A204.1 (cell line): Measurements from ENCODE around the gene ELF4.

Source experiments
- FAIRE-seq: peaks from 2 replicates; lab custom pipeline; 2012; peaks lifted over from hg19 to GRCh38; lab: Jason Lieb, UNC

The ELF4 gene

GRCh38 chrX:130047416-130047815 lies 62.9 kb downstream of the ELF4 start:
- FAIRE-seq = no peak

GRCh38 chrX:130039847-130040246 lies 70.5 kb downstream of the ELF4 start:
- no peak for FAIRE-seq

DNA sequence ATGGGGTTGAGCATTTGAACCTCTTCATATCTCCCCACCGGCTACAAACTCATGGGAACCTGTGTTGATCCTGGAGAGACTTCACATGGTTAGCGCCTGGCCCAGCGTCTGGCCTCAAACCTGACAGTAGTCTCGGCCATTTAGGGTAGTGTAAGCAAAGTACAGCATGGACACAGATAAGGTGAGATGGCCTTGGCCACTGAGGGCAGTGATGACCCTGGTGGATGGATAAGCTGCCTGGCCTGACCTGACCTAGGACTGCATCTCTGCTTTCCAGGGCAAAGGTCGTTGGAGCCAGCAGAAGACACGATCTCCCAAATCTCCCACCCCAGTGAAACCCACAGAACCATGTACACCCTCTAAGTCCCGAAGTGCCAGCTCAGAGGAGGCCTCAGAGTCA lies 76.1 kb downstream of the ELF4 start:
- no peak for FAIRE-seq

DNA sequence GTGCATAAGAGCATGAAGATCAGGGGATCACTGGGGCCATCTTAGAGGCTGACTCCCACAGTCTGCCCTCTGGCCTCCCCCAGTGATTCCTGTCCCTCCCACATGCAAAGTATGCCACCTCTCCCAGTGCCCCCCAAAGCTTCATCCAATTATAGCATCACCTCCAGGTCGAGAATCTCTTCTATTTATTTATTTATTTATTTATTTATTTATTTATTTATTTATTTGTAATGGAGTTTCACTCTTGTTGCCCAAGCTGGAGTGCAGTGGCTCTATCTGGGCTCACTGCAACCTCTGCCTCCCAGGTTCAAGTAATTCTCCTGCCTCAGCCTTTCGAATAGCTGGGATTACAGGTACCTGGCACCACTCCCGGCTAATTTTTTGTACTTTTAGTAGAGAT lies 77.7 kb downstream of the ELF4 start:
- no peak for FAIRE-seq

GRCh38 chrX:130030826-130031225 lies 79.5 kb downstream of the ELF4 start:
- no peak for FAIRE-seq

GRCh38 chrX:130028196-130028595 lies 82.1 kb downstream of the ELF4 start:
- no peak for FAIRE-seq

- no peak for FAIRE-seq
These were observed 82.7 kb downstream of the ELF4 start for GRCh38 chrX:130027569-130027968.

- no peak for FAIRE-seq
These were observed 85.0 kb downstream of the ELF4 start for GRCh38 chrX:130025256-130025655.

- no peak for FAIRE-seq
These were observed 86.2 kb downstream of the ELF4 start for GRCh38 chrX:130024127-130024526.

GRCh38 chrX:130020661-130021324 lies 89.5 kb downstream of the ELF4 start:
- no peak for FAIRE-seq

DNA sequence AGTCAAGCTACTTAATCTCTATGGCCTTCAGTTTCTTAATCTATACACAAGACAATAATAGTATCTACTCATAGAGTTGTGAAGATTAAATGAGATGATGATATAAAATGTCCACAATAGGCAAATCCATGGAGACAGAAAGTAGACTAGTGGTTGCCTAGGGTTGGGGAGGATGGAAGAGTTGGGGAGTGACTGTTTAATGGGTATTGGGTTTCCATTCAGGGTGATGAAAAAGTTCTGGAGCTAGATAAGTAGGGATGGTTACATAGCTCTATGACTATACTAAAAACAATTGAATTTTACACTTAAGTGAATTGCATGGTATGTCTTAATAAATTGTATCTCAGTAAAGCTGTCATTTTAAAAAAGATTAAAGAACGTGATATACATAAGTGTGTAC lies 92.2 kb downstream of the ELF4 start:
- no peak for FAIRE-seq

DNA sequence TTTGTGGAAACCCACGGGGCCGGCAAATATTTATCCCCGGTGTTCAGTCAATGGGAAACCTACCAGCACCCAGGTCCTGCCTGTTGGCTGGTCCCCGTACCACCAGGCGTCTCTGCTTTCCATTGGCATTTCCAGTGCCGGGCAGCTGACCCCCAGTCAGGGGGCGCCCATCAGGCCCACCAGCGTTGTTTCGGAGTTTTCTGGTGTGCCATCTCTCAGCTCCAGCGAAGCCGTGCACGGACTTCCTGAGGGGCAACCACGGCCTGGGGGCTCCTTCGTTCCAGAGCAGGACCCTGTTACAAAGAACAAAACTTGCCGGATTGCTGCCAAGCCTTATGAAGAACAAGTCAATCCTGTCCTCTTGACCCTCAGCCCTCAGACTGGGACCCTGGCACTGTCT lies 95.1 kb downstream of the ELF4 start:
- FAIRE-seq = no peak
